SK-N-DZ (cell line): ENCODE data around the gene KRT84. TPM values are rescaled to one million over a fixed set of nuclear protein-coding genes. Genes with fewer than 3 reads are reported as not detected.

Experiments
- DNase-seq: peaks from one replicate; pipeline ENCODE4 v3.0.0-alpha.2; 2015; ENCODE audit warnings: low spot score
- polyA plus RNA-seq, 2 experiments: library from polyadenylated mRNA; depleted of rRNA; stranded (reverse); fragments of >200 nt; gene quantifications; 2 replicates each; pipeline ENCODE4 v1.2.3, GENCODE V29; 2014

KRT84 gene, protein sequence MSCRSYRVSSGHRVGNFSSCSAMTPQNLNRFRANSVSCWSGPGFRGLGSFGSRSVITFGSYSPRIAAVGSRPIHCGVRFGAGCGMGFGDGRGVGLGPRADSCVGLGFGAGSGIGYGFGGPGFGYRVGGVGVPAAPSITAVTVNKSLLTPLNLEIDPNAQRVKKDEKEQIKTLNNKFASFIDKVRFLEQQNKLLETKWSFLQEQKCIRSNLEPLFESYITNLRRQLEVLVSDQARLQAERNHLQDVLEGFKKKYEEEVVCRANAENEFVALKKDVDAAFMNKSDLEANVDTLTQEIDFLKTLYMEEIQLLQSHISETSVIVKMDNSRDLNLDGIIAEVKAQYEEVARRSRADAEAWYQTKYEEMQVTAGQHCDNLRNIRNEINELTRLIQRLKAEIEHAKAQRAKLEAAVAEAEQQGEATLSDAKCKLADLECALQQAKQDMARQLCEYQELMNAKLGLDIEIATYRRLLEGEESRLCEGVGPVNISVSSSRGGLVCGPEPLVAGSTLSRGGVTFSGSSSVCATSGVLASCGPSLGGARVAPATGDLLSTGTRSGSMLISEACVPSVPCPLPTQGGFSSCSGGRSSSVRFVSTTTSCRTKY
- not detected in 2 replicates for polyA plus RNA-seq (2014; cell fraction: cytosol; rRNA removed)
- polyA plus RNA-seq (2014; cell fraction: nucleus; rRNA removed), result not detected in 2 replicates

GRCh38 chr12:52385226-52385702 lies at the start of gene KRT84:
Gene KRT84 (minus strand): TSS chr12:52385652. CDS start chr12:52385585, 67 bp downstream.
- no peak for DNase-seq

GRCh38 chr12:52434760-52435530 lies 49.5 kb upstream of the KRT84 start:
- no peak for DNase-seq

DNA sequence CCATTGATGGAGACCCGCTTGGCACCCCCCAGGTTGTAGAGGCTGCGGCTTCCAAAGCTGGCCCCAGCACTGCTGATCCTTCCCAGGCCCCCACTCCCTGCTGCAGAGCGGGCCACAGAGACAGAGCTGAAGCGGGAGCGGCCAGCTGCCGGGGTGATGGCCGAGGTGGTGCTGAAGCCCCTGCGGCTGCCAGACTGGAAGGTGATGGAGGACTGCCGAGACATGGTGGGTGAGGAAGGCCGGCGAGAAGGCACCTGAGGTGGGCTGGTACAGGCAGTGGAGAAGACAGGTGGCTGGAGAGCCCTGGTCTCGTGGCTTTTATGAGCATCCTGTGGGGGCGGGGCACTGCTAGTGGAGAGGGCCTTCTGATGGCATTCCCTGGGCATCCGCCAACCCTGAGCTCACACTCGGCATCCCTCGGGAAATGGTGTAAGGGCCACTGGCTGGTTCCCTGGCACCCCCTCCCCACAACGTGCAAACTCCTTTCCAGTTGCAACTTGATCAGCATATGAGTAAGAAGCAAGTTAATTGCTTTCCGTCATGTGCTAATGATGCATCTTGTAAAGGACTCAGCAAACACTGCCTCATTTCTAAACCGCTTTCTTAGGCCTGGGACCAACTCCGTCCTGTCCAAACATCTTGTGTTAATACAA lies 48.8 kb upstream of the KRT84 start, which contains the start of gene KRT75:
TSS of gene KRT75 (minus strand) at position 291 of the 653 bp plus-strand sequence. CDS start at position 224, 67 bp downstream.
- no peak for DNase-seq

DNA sequence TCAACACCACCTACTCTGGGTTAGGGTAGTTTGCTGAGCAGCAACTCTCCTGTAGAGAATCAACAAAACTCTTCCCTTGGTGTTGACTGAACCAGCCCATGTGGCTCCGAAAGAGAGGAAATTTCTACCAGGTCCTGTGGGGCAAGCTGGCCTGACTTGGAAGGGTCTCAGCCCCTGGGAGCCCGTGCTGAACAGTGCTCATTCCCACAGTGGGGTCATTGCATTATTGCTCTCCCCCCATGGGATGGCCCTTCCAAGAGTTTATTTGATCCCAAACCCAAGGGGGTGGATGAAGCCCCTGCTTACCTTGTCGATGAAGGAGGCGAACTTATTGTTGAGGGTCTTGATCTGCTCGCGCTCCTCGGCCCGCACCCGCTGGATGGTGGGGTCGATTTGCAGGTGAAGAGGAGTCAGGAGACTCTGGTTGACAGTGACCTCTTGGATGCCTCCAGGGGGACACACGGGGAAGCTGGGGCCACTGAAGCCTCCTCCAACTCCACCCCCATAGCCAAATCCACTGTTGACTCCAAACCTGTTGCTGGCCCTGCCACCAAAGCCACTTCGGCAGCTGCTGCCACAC lies 48.1 kb upstream of the KRT84 start:
- DNase-seq, result no peak

GRCh38 chr12:52432559-52433207 lies 47.2 kb upstream of the KRT84 start:
- DNase-seq, result no peak

GRCh38 chr12:52428121-52428520 lies 42.7 kb upstream of the KRT84 start:
- no peak for DNase-seq

- DNase-seq, result no peak
Observed at GRCh38 chr12:52427083-52427482, 41.6 kb upstream of the KRT84 start.

DNA sequence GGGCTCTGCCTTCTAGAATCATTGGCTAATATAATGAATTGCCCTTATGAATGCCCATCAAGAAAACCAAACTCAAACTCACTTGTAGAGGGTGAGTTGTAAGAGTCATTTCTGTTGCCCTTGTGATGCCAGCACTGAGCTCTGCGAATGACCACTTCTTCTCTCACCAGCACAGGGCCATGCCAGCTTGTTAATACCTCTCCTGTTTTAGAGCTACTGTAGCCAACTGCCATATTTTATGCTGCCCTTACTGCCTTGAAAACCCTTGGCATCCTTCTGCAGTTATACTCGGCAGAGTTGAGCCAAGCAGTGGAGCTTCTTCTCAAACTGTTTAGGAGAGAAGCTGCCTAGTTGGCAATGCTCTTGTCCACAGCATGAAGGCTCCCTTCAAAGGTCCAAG lies 40.6 kb upstream of the KRT84 start:
- no peak for DNase-seq

- DNase-seq, result no peak
Observed at GRCh38 chr12:52425466-52425865, 40.0 kb upstream of the KRT84 start.

- DNase-seq, result no peak
Observed at GRCh38 chr12:52423661-52424500, 38.4 kb upstream of the KRT84 start.

GRCh38 chr12:52423035-52423434 lies 37.6 kb upstream of the KRT84 start:
- no peak for DNase-seq

DNA sequence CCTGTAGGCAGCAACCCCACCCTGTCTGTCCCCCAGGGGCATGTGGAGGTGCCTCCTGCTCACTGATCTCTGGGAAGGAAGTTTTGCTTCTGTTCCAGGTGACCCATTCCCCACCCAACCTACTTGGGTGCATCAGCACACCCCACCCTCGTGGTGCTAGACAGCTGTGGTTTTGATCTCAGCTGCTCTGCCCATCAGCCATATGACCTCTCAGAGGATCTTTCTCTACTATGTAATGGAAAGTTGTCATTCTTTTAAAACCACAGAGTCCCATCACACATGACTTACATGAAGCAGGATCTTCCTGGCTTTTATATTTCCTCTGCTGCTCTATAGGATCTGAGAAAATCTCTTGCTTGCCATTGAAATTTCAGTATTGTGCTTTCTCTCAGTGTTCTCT lies 34.2 kb upstream of the KRT84 start:
- DNase-seq, result no peak

DNA sequence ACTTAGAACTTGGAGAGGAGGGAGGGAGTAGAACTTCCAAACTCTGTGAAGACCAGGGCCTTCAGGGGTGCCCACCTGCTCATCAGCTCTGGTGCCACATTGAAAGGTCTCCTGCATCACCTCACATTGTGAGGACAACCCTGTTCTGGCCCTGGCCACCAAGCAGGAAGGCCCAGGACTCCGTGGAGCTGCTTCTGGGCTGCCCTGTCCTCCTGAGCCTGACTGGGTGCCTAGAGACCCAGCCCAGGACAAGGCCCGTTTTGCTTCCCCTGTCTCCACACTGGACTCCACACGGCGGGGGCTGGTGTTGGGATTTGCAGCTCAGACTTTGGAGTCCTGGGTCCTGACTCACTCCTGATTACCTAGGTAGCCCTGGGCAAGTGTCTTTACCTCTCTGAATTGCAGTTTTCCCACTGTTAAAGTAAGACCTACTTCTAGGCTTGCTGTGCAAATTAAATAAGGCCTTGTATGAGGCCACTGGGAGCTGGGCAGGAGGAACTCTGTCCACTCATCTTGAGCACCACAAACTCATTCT lies 33.2 kb upstream of the KRT84 start:
- no peak for DNase-seq

DNA sequence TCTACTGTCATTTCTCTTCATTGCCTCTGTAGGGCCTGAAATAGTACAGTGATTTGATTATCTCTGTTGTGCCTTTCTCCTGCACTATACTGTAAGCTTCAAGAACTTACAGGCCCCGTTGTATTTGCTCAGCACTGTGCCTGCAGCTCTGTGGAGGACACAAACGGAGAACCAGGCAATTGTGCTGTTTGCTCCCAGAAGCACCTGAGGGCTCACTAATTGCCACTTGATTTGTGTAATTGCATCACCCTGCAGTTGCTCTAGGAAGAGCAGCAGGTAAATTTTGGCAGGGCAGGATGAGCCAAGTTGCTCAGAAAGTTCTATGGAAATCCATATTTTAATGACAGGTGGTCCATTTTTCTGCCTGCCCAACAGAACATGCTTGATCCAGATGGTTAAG lies 32.3 kb upstream of the KRT84 start:
- no peak for DNase-seq

DNA sequence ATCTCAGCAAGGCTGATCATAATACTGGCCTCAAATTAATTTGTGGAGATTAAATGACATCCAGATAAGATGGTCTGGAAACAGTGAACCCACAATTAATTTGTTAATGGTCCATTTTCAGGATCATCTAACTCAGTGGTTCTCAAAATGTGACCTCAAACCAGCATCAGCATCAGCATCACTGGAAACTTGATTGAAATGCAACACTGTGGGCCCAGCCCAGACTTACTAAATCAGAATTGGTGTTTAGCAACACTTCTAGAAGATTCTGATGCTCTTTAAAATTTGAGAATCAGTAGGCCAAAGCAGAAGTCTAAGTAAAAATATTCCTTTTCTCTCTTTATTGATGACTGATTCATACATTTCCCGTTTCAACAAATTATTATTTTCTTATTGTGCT lies 31.3 kb upstream of the KRT84 start:
- DNase-seq, result no peak

DNA sequence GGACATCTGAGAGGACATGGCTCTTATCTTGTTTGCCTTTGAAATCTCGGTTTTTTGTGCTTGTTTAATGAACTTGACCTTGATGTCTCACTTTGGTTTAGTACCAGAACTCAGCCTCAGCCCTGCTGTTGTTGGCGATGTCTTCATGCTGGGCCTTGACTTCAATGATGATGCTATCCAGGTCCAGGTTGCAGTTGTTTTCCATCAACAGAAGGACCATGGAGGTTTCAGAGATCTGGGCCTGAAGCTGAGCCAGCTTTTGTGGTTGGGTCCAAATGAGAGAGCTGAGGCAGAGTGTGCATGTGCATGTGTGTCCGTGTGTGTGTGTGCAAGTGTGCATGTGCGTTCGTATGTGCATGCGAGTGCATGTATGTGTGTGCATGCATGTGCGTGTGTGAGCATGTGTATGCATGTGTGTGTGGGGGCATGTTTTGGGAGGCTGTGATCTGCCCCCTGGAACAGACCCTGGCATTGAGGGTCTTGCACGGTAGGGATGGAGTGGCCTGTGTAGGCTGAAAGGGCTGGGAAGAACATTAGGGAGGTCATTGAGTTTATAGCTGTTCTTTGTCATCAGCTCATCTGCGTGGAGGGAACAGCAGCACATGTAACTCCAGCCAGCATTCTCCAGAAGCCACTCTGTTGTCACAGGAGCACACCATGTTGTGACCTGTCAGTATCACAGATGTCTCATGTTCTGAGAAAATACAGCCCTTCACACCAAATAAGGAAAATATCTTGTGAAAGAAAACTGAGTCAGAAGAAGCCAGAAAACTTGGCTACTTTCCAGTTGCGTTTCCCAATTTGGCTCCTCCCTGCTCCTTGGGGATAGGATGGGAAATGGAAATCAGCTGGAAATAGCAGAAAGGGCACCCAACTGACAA lies 30.7 kb upstream of the KRT84 start:
- DNase-seq, result no peak

- no peak for DNase-seq
Observed at GRCh38 chr12:52414936-52415335, 29.5 kb upstream of the KRT84 start.

DNA sequence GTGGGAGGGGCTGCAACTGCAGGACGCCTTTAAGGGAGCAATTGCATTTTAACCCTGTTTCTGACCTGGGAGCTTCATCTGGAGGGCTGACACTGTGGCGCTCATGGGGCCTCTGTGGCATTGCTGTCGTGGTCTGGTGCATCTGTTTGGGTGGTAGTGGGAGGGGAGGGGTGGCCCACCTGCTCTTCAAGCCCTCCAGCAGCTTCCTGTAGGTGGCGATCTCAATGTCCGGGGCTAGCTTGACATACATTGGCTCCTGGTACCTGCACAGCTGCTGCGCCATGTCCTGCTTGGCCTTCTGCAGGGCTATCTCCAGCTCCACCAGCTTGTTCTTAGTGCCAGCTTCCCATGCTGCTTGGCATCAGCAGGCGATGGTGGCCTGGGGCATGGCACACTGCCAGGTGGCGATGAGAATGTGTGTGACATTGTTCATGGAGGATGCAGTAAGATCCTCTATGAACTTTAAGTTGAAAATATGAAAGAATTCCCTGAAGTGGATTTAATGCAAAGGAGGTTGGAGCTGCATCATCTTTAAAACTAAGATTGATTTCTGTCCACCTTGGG lies 28.4 kb upstream of the KRT84 start:
- no peak for DNase-seq
